Ecto neural progenitor cell (in vitro differentiated cells): ENCODE results near the gene SAC3D1.

Source experiments
- DNase-seq: peaks from one replicate; pipeline ENCODE4 v3.0.0-alpha.2; 2018; ENCODE audit warnings: low spot score

SAC3D1 gene

DNA sequence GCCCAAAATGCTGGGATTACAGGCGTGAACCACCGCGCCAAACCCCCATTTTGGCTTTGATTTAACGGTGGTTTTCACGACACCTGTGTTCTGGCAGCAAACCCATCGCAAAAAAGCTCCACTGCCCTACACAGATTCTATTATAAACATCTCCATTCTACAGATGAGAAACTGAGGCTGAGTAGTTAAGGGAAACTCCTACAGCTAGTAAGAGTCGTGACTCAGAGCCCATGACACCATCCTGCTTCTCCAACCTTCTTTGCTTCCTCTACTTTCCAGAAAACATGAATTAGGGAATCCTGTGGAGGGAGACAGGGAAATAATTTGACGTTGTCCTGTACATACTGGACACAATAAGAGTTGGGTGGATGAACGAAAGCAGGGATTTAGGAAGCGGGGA is 14.2 kb upstream of the SAC3D1 start:
- no peak for DNase-seq

DNA sequence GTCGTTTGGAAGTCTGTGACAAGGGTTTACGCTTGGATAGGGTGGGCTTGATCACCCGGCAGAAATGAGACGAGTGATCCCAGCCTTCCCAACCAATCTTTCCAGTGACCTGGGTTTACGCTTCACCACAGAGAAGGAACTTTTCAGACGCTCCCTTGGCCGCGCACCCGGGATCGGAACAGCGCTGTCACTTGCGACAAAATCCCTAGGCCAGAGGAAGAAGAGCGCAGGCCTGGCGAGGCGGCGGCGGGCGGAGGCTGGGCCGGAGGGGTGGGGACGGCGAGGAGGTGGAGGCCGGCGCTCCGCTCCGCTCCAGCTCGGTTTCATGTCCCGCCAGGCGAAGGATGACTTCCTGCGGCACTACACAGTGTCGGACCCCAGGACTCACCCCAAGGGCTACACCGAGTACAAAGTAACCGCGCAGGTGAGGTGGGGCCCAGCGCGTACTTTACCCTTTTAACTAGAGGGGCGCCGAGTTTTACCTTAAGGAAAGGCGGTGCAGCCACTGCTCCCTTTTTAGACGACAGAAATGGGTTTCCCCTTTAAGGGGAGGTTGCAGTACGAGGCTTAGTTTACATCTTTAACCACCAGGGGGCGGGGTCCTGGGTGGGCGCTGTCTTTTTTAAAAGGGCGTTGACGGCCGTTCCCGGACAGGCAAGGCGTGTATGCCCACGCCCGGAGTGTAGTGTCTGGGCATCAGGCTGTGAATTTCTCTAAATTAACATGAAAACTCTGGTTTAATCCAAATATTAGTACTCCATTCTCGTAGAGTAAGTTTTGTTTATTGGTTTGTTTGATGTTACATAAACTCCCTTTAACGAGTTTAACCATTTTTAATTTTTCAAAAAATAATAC is 13.6 kb upstream of the SAC3D1 start, which contains the start of gene SNX15:
SNX15 (plus strand) TSS at position 227 of the 855 bp plus-strand sequence; CDS start at position 326, 99 bp downstream.
- DNase-seq, result peak; percentile 94

DNA sequence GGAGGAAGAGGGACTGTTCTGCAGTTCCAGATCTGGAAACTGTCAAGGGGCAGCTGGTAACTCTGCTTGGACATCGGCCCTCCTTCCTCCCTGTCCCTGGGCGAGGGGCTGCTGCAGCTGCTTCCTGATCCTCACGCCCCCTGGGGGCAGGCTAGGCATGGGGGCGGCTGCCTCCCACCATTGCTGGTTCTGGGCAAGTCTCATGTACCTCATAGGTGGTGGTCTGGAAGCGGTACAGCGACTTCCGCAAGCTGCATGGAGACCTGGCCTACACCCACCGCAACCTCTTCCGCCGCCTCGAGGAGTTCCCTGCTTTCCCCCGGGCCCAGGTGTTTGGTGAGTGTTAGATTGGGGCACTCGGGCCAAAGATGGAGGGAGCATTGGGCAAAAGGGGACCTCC is 8.8 kb upstream of the SAC3D1 start:
- DNase-seq, result no peak

DNA sequence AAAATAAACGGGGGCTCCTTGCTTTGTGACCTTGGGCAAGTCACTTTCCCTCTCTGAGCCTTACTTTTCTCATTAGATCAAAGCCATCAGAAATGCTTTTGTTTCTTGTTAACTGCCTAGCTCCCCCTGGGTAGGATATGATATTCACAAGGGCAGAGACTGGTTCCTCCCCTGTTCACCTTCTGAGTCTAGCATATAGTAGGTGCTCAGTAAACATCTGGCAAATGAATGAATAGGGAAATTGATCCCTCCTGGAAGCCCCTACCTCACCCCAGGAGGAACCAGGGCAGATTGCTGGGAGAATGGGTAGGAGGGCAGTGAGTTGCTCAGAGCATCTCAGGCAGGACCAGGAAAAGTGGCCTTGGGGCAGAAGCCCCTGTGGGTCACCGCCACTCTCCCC is 6.6 kb upstream of the SAC3D1 start:
- no peak for DNase-seq

DNA sequence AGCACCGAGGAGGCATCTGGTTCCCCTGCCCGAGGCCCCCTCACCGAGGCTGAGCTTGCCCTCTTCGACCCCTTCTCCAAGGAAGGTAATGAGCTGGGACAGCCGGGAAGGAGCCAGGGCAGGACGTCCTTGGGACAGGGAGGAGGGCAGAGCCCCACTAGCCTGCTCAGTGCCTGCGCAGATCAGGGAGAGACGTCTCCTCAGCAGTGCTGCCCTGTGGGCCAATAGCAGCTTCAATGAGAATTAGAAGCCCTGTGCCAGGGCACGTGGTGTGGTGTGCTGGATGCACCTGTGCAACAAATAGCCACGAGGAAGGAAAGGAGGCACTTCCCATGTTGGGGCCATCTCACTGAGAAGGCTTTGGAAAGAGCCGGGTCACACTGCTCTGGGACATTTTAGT is 5.4 kb upstream of the SAC3D1 start:
- DNase-seq, result no peak

DNA sequence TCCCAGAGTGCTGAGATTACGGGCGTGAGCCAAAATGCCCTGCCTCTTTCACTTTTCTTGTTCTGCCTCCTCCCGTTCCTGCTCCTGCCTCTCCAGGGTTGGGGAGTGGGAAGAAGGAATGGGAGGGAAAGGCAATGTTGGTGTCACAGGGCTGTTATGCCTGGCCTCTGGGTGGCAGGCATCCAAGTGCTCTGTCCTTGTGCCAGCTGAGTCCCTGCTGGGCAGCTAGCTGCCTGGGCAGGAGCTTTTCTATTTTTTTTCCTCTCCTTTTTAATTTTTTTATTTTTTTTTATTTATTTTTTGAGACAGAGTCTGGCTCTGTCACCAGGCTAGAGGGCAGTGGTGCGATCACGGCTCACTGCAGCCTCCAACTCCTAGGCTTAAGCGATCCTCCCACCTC is 4.1 kb upstream of the SAC3D1 start:
- DNase-seq, result no peak

DNA sequence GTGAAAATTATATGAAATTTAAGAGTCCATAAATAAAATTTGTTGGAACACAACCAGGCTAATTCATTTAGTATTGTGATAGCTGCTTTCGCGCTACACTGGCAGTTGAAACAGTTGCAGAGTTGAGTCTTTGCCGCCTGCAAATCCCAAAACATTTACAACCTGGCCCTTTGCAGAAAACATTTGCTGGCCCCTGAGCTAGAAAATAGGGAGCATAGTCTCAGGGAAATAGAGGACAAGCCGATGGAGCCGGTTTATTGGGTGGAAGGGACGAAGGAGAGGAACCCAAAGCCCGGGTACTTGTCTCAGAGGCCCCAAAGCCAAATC is 527 bp upstream of the SAC3D1 start:
- DNase-seq, result no peak

DNA sequence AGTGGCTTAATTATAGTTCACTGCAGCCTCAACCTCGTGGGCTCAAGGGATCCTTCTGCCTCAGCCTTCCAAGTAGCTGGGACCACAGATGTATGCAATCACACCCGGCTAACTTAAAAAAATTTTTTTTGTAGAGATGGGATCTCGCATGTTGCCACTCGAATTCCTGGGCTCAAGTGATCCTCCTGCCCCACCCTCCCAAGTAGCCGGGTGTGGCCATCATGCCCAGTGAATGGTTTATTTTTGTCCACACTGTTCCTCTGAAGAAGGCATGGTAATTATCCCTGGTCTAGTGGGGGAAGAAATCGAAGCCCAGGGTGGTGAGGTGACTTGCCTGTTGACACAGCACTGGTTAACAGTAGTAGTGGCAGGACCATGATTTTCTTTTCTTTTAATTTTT is 1.9 kb downstream of the SAC3D1 start:
- no peak for DNase-seq

DNA sequence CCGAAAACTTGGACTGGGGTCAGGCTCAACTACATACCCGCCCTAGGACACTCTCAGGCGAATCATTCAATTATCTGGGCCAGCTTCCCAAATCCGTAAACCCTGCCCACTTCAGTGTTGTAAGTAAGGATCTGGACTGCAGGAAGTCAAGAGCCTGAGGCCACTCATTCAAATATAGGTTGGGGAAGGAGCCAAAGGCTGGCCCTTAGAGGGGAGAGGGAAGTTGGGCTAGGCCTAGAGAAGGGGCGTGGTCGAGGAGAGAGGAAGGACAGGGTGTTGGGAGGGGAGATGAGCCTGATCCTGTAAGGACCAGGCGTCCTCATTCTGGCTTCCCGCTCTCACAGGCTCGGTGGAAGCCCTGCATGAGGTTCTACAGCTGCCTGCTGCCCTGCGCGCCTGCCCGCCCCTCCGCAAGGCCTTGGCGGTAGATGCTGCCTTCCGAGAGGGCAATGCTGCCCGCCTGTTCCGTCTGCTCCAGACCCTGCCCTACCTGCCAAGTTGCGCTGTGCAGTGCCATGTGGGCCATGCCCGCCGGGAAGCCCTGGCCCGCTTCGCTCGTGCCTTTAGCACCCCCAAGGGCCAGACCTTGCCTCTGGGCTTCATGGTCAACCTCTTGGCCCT is 3.0 kb downstream of the SAC3D1 start:
- DNase-seq, result no peak

DNA sequence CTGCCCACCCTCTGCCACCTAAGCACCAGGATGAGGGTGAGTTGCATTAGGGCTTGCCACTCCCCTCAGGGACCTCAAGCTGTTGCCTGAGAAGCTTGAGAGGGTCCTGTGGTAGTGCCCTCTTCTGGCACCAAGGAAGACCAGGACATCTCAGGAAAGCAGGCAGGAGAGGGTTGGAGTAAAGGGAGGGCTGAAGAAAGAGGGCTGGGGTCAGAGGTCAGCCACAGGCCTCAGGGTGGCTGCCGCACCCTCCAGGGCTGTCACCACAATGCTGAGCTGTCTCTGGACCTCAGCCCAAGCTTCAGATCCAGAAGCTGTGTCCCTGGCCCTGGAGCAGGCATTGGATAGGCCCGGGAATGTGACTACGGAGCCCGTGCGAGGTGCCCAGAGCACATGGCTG is 4.1 kb downstream of the SAC3D1 start:
- DNase-seq, result no peak

DNA sequence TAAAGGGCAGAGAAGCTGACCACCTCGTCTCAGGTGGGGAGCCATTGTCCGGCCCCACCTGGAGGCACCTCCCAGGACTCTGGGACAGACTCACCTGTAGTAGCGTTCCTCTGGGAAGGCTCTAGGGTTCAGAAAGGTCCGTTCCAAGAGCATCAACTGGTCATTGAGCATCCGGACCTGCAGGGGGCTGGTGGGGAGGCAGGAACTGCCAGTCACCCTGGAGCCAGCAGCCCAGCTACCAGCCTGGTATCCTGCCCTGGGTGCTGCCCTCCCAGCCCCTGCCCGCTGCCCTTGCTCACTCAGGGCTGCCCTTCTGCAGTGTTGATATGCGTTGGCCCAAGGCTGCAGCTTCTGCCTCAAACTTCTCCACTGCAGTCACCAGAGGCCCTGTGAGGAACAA is 4.7 kb downstream of the SAC3D1 start:
- DNase-seq, result no peak

DNA sequence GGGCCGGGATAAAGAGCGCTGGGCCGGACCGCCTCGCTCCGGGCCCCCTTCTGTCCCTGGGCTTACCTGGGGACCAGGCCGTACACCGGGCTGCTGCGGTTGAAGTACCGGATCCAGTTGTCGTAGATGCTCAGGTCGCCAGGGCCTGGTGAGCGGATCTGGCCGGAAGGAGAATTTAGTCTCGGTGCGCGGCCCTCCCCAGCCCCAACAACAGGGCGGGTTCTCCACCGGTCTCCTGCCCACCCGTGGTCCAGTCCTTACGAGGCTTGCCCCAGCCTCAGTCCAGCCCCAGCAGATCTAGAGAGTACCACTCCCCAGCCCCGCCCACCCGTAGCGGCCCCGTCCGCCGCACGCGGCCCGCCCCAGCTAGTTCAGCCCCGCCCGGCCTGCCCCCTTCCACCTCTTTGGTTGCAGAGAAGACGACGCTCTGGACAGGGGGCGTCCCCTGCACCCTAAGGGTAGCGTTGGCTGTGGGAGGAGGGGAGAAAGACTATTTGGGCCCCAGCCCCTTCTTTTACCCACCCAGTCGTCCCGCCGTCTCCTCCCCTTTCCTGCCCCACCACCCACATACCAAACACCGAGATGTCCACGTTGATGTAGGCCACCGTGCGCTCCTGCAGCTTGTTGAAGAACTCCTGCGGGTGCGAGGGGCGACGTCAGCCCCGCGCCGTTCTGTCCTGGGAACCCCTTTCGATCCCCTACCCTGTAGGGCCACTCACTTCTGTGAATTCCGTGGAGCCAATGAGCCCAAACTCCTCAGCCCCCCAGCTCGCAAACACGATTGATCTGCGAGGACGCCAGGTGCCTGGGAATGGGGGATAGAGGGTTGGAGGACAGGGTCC is 6.8 kb downstream of the SAC3D1 start:
- DNase-seq, result no peak

DNA sequence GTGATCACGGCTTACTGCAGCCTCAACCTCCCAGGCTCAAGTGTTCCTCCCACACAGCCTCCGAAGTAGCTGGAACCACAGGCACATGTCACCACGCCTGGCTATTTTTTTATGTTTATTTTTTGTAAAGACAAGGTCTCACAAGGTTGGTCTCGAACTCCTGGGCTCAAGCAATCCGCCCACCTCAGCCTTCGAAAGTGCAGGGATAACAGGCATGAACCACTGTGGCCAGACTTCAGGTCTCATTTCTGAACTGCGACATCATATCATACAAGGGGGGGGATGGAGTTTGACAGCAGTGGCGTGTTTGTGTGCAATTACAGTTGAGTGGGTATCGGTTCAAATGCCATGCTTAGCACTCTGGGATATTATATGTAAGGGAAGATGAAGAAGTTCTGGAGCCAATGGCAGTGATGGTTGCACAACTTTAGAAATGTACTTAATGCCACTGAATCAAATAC is 10.4 kb downstream of the SAC3D1 start:
- DNase-seq, result no peak

DNA sequence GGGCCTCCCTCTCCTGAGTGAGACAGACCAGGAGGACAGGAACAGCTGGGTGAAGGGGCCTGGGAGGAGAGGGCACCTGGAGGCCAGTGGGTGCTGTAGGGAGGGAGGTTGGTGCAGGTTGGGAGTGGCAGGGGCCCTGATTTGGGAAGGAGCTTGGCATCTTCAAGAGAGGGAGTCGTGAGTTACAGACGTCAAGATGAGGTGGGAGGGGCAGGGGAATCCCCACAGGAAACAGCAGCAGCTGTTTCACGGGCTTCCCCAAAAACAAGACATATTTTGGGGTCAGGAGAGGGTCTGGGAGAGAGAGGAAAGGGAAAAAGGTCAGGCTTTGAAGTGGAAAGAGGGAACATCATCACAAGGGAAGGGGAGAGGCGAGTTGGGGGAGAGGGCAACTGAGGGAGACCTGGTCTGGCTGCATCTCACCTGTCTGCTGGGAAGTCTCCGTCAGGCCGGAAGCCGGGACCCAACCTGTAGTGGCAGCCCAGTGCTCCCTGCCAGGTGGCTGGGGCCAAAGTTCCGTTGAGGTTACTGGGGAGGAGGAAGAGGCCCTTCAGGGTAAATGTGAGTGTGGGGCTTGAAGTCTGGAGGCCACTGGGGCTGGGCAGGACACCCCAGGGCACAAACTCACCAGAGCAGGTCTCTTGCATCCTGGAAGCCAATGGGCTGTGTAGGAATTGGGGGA is 13.0 kb downstream of the SAC3D1 start:
- DNase-seq, result no peak

DNA sequence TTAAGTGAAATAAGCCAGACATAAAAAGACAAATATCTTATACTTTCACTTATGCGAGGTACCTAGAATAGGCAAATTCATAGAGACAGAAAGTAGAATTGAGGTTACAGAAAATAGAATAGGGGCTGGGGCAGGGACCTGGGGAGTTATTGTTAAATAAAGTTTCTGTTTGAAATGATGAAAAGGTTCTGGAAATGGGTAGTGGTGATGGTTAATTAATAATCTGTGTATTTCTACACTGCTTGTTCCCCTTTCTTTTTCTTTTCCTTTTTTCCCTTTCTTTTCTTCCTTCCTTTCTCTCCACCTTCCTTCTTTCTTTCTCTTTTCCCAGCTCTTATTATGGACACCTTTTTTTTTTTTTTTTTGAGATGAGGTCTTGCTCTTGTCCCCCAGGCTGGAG is 14.5 kb downstream of the SAC3D1 start:
- no peak for DNase-seq

DNA sequence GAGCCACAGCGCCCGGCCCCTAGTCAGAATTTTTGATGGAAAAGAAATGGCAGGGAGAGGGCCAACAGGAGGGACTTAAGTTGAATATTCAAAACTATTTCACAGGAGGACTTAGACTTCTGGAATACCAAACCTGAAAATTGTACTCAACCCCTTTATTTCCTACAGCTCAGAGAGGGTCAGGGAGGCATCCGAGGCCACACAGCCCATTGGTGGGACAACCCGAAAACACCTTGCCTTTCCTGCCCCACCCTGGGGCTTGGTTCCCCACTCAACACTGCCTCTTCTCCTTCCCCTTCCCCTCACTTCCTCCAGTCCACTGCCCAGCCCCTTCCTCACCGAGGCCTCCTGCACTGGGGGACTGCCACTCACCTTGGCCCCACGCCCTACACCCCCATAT is 16.0 kb downstream of the SAC3D1 start:
- no peak for DNase-seq

DNA sequence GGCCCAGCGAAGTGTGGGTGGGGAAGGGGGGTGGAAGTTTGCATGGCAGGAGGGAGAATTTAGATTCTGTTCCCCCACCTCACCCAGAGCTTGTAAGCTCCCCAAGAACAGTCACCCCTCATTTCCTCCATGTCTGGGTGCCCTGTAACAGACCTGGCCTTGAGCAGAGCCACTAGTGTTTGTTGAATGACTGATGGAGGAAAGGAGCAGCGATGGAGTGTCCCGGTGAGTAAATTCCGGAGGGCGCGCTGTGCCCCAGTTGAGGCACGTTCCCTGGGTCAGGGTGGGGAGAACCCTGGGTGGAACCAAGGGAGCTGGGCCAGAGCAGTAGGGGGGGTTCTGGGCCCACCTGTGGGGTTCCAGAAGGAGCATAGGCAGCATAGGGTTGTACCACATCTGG is 16.5 kb downstream of the SAC3D1 start:
- DNase-seq, result no peak

DNA sequence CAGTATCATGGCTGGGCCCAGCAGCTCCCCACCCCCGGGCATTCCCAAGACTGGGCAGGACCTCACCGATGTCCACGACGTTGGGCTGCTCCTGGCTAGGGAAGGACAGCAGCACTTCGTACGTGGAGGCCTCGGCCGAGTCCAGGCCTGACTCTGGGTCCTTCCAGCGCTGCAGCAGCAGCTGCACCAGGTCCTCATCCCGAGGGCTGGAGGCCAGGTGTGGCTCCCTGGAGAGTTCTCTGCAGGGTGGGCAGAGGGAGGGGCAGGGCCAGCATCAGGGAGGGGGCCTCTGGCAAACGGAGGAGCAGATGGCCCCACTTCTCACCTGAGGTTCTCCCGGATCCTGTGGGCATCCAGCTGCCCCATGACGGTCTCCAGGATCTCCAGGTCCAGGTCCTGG is 17.0 kb downstream of the SAC3D1 start:
- DNase-seq, result no peak

DNA sequence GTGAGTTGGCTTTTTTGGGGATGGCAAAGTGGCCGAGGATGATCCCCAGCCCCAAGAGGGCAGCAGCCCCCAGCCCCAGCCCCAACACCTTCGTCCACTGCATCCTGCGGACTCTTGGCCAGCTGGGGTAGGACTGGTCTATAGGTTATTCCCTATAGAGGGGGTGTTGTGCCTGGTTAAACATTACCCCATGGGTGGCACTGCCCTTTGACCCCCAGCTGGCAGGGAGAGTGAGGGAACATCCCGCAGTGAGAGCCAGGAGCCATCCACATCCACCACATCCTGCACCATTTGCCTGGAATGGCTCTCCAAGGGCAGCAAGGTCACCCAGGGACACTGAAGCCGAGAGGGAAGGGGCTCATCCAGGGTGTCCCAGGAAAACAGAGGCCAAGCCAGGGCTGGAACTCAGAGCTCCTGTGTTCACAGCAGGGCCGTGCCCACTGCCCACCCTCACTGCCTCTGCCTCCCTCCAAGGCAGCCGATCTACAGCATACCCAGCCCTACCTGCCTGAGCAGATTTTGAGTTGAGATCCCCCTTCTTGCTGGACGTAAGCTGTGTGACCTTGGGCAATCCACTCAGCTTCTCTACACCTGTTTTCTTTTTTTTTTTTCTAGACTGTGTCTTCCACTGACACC is 17.5 kb downstream of the SAC3D1 start, which contains the start of gene NAALADL1:
NAALADL1 (minus strand) TSS at position 135 of the 636 bp plus-strand sequence; CDS start at position 103, 32 bp downstream.
- no peak for DNase-seq

DNA sequence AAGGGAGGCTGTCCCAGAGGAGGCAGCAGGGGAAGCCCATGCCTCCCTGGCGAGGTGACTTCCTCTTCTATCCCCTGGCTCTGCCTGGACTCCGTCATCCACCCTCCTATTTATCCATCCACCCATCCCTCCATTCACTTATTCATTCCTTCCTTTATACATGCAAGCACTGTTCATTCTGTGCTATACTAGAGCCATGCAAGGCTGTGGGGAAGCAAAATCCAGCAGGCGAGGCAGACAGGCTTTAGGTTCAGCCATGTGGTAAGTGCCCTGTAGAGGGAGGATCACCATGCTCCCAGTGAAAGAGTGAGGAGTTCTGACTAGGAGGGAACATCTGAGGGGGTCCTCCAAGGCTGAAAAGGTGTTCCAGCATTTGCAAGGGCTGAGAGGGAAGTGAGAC is 18.5 kb downstream of the SAC3D1 start:
- no peak for DNase-seq

DNA sequence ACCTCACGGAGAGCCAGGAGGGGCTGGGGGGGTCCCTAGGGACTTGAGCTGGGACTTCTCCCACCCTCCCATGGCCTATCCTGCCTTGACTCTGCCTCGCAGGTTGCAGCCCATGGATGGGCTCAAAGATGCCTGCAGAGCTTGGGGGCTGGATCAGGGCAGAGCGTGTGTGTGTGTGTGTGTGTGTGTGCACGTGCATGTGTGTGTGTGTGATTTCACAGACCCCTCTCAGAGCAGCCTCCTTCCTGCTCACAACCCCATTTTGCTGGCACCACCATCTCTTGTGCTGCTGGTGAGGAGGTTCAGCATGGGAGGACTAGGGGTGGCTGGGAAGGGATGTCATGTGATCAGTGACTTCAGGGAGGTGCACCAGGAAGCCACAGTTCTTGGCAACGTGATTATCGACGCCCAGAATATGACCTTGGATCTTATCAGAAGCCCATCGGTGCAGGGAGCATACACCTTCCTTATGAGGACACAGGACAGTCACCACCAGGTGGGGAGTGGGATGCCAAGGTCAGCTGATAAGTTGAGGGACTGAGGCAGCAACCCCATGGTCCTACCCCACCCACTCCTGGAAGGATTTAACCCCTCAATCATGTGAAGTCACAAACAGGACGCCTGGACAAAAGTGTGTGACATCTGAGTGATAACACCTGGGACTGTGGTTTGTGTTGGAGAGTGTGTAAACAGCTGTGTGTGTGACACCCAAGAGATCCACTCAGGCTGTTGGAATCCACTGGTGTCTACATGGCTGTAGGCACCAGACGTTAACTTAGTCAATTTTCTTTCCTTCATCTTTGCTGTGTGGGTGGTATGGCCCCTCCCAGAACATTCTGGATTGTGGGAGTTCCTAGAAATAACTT is 19.2 kb downstream of the SAC3D1 start:
- DNase-seq, result no peak
